Gastroesophageal sphincter (tissue), 4 donors: Measurements from ENCODE around the gene TLE2. TPM values are rescaled to one million over a fixed set of nuclear protein-coding genes. Genes with fewer than 3 reads are reported as not detected.
A peak's percentile ranks its signal among the peaks of the same experiment; 100 is the strongest.

ENCODE experiments used
- ATAC-seq: fragments of 150-250 bp; one replicate; pipeline ENCODE4 v1.9.1; 2016; ENCODE audit warnings: mild to moderate bottlenecking, moderate library complexity
- H3K27ac ChIP-seq, 4 donors: fragments of 200-600 bp; sonication (generic) in 3 of 4; 1 replicate in 3 of 4; 2 replicates in 1 of 4; pipeline ENCODE4 v1.5.1; 2016 to 2019
- H3K27me3 ChIP-seq: fragments of 200-600 bp; sonication (generic); one replicate; pipeline ENCODE4 v1.5.1; 2019
- H3K36me3 ChIP-seq, 2 donors: fragments of 200-600 bp; sonication (generic); one replicate each; pipeline ENCODE4 v1.5.1; 2019; ENCODE audit warnings: control low read depth in 1 of 2
- H3K4me1 ChIP-seq, 3 donors: fragments of 200-600 bp; sonication (generic); 1 replicate in 2 of 3; 2 replicates in 1 of 3; pipeline ENCODE4 v1.5.1; 2016 to 2019; ENCODE audit warnings: control low read depth in 2 of 3
- H3K4me3 ChIP-seq, 2 donors: fragments of 200-600 bp; sonication (generic); one replicate each; pipeline ENCODE4 v1.5.1; 2019; ENCODE audit warnings: mild to moderate bottlenecking in 1 of 2, moderate library complexity in 1 of 2
- H3K9me3 ChIP-seq, 3 donors: fragments of 200-600 bp; sonication (generic); one replicate each; pipeline ENCODE4 v1.5.1; 2017 to 2019; ENCODE audit warnings: control low read depth in 2 of 3
- CTCF ChIP-seq, 4 experiments: fragments of 200-600 bp in 2 of 4; fragments of 450-650 bp in 2 of 4; sonication (generic) in 1 of 4; IDR thresholded peaks; one replicate each; pipeline ENCODE4 v1.5.1; 2017 to 2019; ENCODE audit warnings: antibody characterized with exemption in 4 of 4, mild to moderate bottlenecking in 2 of 4, moderate library complexity in 2 of 4
- EP300 ChIP-seq: sonication (generic); formaldehyde crosslinking; IDR thresholded peaks from one replicate; pipeline ENCODE4 v1.6.1; 2017; ENCODE audit warnings: antibody characterized with exemption, mild to moderate bottlenecking
- POLR2A ChIP-seq, 2 donors: fragments of 450-650 bp; IDR thresholded peaks; one replicate each; pipeline ENCODE4 v1.6.1; 2017; ENCODE audit warnings: antibody characterized with exemption in 2 of 2, mild to moderate bottlenecking in 2 of 2, moderate library complexity in 1 of 2
- POLR2AphosphoS5 ChIP-seq: sonication (generic); formaldehyde crosslinking; IDR thresholded peaks from one replicate; pipeline ENCODE4 v1.6.1; 2017; ENCODE audit warnings: antibody characterized with exemption
- WGBS, 2 donors: methylation state at CpG; one replicate each; pipeline ENCODE4 v1.1.5; 2018; ENCODE audit warnings: low coverage in 1 of 2; 5-methylcytosine and 5-hydroxymethylcytosine counted together
- total RNA-seq, 4 donors: library from RNA; depleted of rRNA; stranded (reverse); fragments of >200 nt; gene quantifications; one replicate each; pipeline ENCODE4 v1.1.0, GENCODE V29; 2016

The TLE2 gene
- total RNA-seq, 4 donors from 2014 or later, result 27.1 to 46.1 (median 34.4) TPM

- no peaks in the 10 kb centered on the region for H3K27me3 ChIP-seq
- 0% methylated on average over 3 to 5 of the region's 10 CpGs for WGBS, 2 donors
- peak; percentile 92 for ATAC-seq
- peak overlapping the region in 1 of 2 donors; percentile 46 for H3K4me3 ChIP-seq
- peaks cover 0 to 38% (median 14%) of the 10 kb centered on the region in 3 donors for H3K4me1 ChIP-seq
- no peaks in the 10 kb centered on the region for H3K9me3 ChIP-seq
- H3K36me3 ChIP-seq, result no peaks in the 10 kb centered on the region
- TF ChIP-seq POLR2AphosphoS5, result peak; percentile 91
- peak in 1 of 4 experiments; percentile 3 for TF ChIP-seq CTCF (IDR thresholded peaks at IDR 0.05)
- no peak for TF ChIP-seq POLR2A (IDR thresholded peaks at IDR 0.05)
- H3K27ac ChIP-seq, result peak overlapping the region; percentile 72 to 97 (median 88)
Observed at GRCh38 chr19:2982983-2983350, 46.1 kb downstream of the TLE2 start.

- ATAC-seq, result no peak
- TF ChIP-seq POLR2A (IDR thresholded peaks at IDR 0.05), result no peak
- TF ChIP-seq CTCF (IDR thresholded peaks at IDR 0.05), result no peak
- no peak for TF ChIP-seq POLR2AphosphoS5
- TF ChIP-seq EP300, result no peak
- peak overlapping the region; percentile 0 to 97 (median 88) for H3K27ac ChIP-seq
- peaks cover 0 to 42% (median 18%) of the 10 kb centered on the region in 3 donors for H3K4me1 ChIP-seq
- no peaks in the 10 kb centered on the region for H3K9me3 ChIP-seq
- 33 to 51% methylated on average over 3 of the region's 8 CpGs for whole genome bisulfite sequencing, 2 donors
- H3K27me3 ChIP-seq, result no peaks in the 10 kb centered on the region
- H3K36me3 ChIP-seq, result no peaks in the 10 kb centered on the region
- peak overlapping the region in 1 of 2 donors; percentile 46 for H3K4me3 ChIP-seq
Observed at GRCh38 chr19:2982561-2982960, 46.5 kb downstream of the TLE2 start.

- Histone ChIP-seq H3K9me3 (no peaks in the 10 kb centered on the region), H3K4me3 (no peak overlapping the region), H3K36me3 (no peaks in the 10 kb centered on the region), H3K27me3 (no peaks in the 10 kb centered on the region), H3K27ac (peak overlapping the region in 1 of 4 donors; percentile 88), H3K4me1 (peaks cover 0 to 48% (median 21%) of the 10 kb centered on the region in 3 donors)
- TF ChIP-seq POLR2AphosphoS5, result no peak
- no peak for TF ChIP-seq EP300
- no peak for TF ChIP-seq CTCF (IDR thresholded peaks at IDR 0.05)
- no peak for TF ChIP-seq POLR2A (IDR thresholded peaks at IDR 0.05)
- no peak for ATAC-seq
- WGBS, 2 donors, result 60 to 90% methylated on average over 1 to 4 of the region's 5 CpGs
Observed at GRCh38 chr19:2981898-2982297, 47.2 kb downstream of the TLE2 start.

GRCh38 chr19:2978772-2979171 is 50.3 kb downstream of the TLE2 start:
- Histone ChIP-seq H3K9me3 (no peaks in the 10 kb centered on the region), H3K36me3 (no peaks in the 10 kb centered on the region), H3K4me3 (no peak overlapping the region), H3K27me3 (no peaks in the 10 kb centered on the region), H3K4me1 (peaks cover 4 to 72% (median 43%) of the 10 kb centered on the region in 3 donors), H3K27ac (peak overlapping the region in 2 of 4 donors; percentile 57 to 76)
- WGBS, 2 donors, result 66 to 75% methylated on average over 3 to 9 of the region's 9 CpGs
- ATAC-seq, result no peak
- TF ChIP-seq CTCF (IDR thresholded peaks at IDR 0.05) (no peak), EP300 (no peak), POLR2AphosphoS5 (no peak), POLR2A (IDR thresholded peaks at IDR 0.05) (no peak)

GRCh38 chr19:2978166-2978767 is 50.8 kb downstream of the TLE2 start:
- ATAC-seq, result no peak
- Histone ChIP-seq H3K27ac (peak overlapping the region in 3 of 4 donors; percentile 57 to 76 (median 71)), H3K4me1 (peaks cover 4 to 72% (median 42%) of the 10 kb centered on the region in 3 donors), H3K36me3 (no peaks in the 10 kb centered on the region), H3K27me3 (no peaks in the 10 kb centered on the region), H3K9me3 (no peaks in the 10 kb centered on the region), H3K4me3 (no peak overlapping the region)
- TF ChIP-seq EP300 (no peak), CTCF (IDR thresholded peaks at IDR 0.05) (no peak), POLR2AphosphoS5 (no peak), POLR2A (IDR thresholded peaks at IDR 0.05) (no peak)
- 71 to 88% methylated on average over 5 to 9 of the region's 11 CpGs for WGBS, 2 donors
